NCI-H524 (cell line): ENCODE measurements around the gene AAK1.
"Not testable (repeated sequence)": the region's sequence is repeated elsewhere in the genome, so short reads cannot be mapped to it uniquely, and the experiment has no call there.

Experiments used
- DNase-seq, 2 experiments: peaks; one replicate each; lab custom pipeline; 2025; lab: John Stamatoyannopoulos, UW

Gene AAK1

DNA sequence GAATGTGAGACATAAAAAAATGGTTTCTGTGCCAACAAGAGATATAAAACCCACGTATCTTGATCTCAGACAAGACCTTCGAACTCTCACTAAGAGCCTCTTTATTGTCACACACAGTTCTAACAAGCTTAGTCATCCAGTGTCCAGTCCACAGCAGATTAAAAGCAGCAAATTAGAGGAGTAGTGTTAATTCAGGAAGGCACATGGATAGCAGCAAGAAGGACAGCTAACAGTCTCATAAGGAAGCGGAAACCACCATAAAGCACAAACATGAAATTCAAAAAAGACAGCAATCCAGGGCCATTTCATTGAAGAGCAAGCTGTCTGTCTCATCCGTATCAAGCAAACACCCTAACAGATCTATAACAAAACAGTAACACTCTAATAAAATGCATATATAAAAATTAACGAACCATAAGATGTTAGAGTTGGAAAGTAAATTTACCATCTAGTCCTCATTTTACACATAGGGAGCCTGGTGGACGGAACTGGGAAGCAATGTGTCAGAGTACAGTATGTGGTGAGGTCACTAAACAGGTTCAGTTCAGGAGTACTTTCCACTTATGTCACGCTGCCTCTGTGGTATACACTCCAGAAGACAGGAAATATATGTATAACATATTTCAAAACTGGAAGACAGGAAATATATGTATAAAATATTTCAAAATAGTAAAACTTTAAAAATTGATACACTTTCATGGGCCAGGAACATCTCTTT lies 18.3 kb downstream of the AAK1 start:
- no peak for DNase-seq

GRCh38 chr2:69624611-69625010 lies 18.9 kb downstream of the AAK1 start:
- DNase-seq = no peak

DNA sequence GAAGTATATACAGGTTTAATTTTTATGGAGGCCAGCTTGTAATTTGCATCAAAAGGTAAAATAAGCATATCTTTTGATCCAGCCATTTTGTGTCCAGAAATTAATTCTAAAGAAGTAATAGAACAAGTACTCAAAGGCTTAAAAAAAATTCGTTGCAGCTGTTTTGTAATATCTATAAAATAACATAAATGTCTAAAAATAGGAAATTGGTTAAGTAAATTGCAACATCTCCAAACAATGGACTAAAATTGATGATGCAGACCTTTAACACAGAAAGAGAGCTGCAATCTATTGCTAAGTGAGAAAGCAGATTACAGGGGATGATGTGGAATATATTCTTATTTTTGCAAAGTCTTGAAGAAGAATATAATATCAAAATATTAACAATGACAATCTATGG lies 19.4 kb downstream of the AAK1 start:
- DNase-seq = no peak

GRCh38 chr2:69623236-69623635 lies 20.3 kb downstream of the AAK1 start:
- DNase-seq = no peak

DNA sequence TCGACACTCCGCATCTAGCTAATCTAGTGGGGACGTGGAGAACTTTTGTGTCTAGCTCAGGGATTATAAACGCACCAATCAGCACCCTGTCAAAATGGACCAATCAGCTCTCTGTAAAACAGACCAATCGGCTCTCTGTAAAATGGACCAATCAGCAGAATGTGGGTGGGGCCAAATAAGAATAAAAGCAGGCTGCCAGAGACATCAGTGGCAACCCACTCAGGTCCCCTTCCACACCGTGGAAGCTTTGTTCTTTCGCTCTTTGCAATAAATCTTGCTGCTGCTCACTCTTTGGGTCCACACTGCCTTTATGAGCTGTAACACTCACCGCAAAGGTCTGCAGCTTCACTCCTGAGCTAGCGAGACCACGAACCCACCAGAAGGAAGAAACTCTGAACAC lies 20.7 kb downstream of the AAK1 start:
- not testable (repeated sequence) for DNase-seq

- not testable (repeated sequence) for DNase-seq
Measured at GRCh38 chr2:69622017-69622540, 21.5 kb downstream of the AAK1 start.

- DNase-seq = no peak
Measured at GRCh38 chr2:69621440-69621839, 22.1 kb downstream of the AAK1 start.

GRCh38 chr2:69620870-69621269 lies 22.7 kb downstream of the AAK1 start:
- no peak for DNase-seq

DNA sequence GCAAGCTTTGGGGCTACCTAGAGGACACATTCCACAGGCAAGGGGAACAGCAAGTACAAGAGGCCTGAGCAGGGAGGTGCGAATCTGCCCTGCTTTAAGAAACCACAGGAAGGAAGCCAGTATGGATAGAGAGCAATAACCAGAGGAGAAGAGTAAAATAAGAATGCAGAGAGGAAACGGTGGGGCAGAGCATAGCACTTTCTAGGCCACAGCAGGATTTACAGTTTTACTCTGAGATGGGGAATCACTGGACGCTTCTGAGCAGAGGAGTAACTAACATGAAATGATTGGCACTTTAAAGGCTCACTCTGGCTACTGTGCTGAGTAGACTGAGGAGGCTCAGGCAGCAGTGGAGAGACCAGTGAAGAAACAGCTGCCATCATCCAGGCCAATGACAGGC lies 23.8 kb downstream of the AAK1 start:
- DNase-seq = no peak

GRCh38 chr2:69618362-69618761 lies 25.2 kb downstream of the AAK1 start:
- DNase-seq = no peak

DNA sequence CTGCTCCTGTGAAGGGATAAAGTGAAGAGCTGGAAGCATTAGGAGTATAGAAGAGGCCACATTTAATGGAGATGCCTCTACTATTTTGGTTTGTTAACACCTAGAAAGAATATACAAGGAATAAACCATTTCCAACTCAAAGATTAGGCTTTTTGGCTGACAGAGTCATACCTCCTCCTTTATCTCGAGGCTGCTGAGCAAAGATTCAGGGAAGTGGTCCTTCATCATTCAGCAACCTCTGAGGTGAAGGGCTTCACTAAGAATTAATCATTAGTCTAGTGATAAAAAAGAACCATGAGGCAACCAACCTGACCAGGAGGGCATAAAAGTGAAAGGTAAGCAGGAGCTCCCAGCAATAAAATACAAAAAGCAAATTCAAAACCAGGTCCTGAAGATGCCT lies 25.8 kb downstream of the AAK1 start:
- DNase-seq = no peak

- no peak for DNase-seq
Measured at GRCh38 chr2:69616755-69617154, 26.8 kb downstream of the AAK1 start.

GRCh38 chr2:69615969-69616368 lies 27.6 kb downstream of the AAK1 start:
- DNase-seq = no peak

- DNase-seq = no peak
Measured at GRCh38 chr2:69615078-69615625, 28.4 kb downstream of the AAK1 start.

DNA sequence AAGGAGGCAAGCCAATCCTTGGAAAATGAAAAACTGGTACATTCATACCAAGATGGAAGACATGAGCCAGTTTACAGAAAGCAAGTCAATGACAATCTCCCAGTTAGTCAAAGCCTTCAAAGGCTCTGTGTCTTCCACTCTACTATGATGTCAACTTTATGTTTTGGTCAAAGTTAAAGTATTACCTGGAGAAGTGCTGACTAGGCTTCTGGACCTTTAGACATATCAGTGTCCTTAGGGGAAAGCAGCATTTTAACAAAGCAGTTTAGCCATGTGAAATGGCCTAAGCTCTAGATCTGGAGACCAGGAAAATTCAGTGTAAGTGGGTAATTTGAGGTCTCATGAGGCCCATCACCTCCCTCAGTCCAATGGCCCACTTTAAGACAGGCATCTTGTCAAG lies 30.8 kb downstream of the AAK1 start:
- no peak for DNase-seq

DNA sequence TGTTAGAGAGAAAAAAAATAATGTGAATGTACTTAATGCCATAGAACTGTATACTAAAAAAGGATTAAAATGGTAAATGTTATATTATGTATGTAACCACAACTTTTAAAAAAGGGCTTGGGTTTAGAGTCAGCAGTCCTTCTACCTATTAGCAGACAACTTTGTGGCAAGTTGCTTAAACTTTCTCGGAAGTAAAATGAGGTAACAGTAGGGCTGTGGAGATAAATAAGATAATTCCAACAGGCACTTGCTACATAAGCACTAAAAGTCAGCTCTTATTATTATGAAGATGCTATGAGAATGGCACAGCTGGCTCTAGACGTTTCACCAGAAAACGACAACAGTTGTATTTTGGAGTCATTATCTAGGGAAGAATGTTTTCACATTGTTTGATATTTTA lies 31.3 kb downstream of the AAK1 start:
- DNase-seq = no peak

GRCh38 chr2:69608109-69608508 lies 35.4 kb downstream of the AAK1 start:
- DNase-seq = no peak

DNA sequence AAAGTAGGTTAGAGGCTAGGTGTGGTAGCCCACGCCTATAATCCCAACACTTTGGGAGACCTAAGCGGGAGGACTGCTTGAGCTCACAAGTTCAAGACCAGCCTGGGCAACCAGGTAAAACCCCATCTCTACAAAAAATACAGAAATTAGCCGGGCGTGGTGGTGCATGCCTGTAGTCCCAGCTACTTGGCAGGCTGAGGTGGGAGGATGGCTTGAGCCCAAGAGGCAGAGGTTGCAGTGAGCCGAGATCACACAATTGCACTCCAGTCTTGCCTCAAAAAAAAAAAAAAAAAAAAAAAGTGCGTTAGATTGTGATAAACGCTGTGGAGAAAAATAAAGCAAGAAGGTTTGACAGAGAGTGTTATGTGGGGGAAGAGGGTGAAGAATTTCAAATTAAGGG lies 36.8 kb downstream of the AAK1 start:
- not testable (repeated sequence) for DNase-seq

DNA sequence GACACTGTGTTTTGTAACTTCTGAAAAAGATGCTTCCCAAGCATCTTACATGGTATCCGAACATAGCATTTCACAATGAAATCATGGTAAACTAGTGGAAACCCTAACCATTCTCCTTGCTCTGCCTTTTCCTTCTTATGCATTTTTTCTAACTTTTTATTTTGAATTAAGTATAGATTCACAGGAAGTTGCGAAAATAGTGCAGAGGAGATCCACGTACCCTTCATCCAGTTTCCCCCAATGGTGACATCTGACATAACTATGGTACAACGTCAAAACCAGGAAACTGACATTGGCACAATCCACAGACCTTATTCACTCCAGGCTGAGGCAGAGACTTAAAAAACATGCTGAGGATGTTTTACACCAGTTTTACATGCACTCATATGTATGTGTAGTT lies 38.3 kb downstream of the AAK1 start:
- DNase-seq = no peak

- no peak for DNase-seq
Measured at GRCh38 chr2:69604836-69605235, 38.7 kb downstream of the AAK1 start.

DNA sequence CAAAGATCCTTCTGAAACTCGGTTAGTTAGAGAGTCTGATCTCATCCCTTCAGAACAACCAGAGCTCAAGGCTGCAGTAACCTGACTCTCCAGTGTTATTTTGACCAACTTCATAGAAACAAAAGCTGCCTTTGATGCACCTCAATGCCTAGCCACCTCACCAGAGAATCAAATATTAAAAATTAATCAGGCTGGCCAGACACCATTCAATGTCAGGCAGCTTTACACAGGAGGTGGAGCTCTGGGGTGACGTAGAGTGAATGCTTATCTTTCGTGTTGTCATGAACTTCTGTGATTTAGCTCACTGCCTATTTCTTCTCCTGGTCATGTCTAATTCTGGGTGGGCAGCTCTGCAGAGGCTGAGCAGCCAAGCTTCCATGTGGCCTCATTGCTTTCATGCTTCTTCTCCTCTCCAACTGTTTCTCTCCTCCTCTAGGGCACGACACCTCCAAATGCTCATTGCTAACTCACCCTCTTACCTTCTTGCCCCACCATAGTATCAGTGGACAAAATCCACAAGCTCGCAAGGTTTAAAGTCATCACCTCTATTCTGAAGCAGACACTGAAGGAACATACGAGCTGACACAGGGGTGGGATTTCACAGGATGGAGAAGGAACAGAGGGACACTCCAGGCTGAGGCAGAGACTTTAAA lies 39.4 kb downstream of the AAK1 start:
- DNase-seq = no peak

GRCh38 chr2:69603146-69603743 lies 40.3 kb downstream of the AAK1 start:
- no peak for DNase-seq

DNA sequence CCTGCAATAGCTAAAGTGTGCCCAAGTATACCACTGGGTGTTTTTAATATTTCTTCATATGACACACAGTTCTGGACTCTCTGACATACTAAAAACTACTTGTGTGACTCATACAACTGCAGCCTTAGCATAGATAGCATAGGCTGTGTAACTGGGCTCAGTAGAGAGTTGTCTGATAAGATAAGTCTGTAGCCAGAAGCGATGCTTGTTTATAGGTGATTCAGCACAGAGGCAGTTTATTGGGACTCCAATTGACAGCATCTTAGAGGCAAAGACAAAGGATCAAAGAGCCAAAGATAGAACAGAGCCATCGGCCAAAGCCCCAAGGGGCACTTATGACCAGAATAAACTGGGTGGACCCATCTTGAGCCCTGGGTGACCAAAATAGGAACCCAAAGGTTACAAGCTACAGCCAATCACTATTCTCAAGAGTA lies 42.3 kb downstream of the AAK1 start:
- DNase-seq = no peak
